OCI-LY7 (cell line): ENCODE results near the gene NUDT22.

Experiments
- CTCF ChIP-seq: fragments of 200-600 bp; sonication (generic); conservative IDR thresholded peaks from 2 replicates; pipeline ENCODE4 v1.5.1; 2014; ENCODE audit warnings: mild to moderate bottlenecking, antibody characterized with exemption, low read length, moderate library complexity, mixed read lengths
- EZH2phosphoT487 ChIP-seq: fragments of 200-600 bp; sonication (generic); IDR thresholded peaks from 2 replicates; pipeline ENCODE4 v1.6.1; 2018; ENCODE audit warnings: low read depth, borderline replicate concordance, mild to moderate bottlenecking, mixed run types, antibody characterized with exemption, low read length, moderate library complexity, mixed read lengths

- TF ChIP-seq CTCF (no peak), EZH2phosphoT487 (no peak)
Observed at GRCh38 chr11:64220798-64221197, 5.3 kb upstream of the NUDT22 start.
